Psoas muscle (tissue), 8 donors: ENCODE results near the gene GAB3. TPM values are rescaled to one million over a fixed set of nuclear protein-coding genes. Genes with fewer than 3 reads are reported as not detected.
A peak's percentile ranks its signal among the peaks of the same experiment; 100 is the strongest.

Source experiments
- ATAC-seq, 4 donors: fragments of 200-7000 bp; cut with Tn5 transposase; one replicate each; pipeline ENCODE4 v1.9.1; 2020; ENCODE audit warnings: moderate library complexity in 3 of 4, mild to moderate bottlenecking in 2 of 4
- DNase-seq, 2 donors: peaks; one replicate each; pipeline ENCODE4 v3.0.0-alpha.2; 2020
- H3K27ac ChIP-seq: fragments of 200-600 bp; one replicate; pipeline ENCODE4 v1.8.0; 2022
- H3K27me3 ChIP-seq, 3 donors: fragments of 200-600 bp in 1 of 3; one replicate each; pipeline versions ENCODE4 v1.6.1 to v1.8.0; 2013 to 2022; ENCODE audit warnings: low read length in 2 of 3, mild to moderate bottlenecking in 2 of 3, moderate library complexity in 1 of 3; ENCODE audit not compliant: insufficient read depth in 3 of 3
- H3K36me3 ChIP-seq, 2 donors: fragments of 200-600 bp in 1 of 2; one replicate each; pipeline versions ENCODE4 v1.6.1 to v1.8.0; 2013 to 2022; ENCODE audit warnings: low read depth in 1 of 2, mild to moderate bottlenecking in 1 of 2, moderate library complexity in 1 of 2; ENCODE audit not compliant: insufficient read depth in 1 of 2
- H3K4me1 ChIP-seq: fragments of 200-600 bp; one replicate; pipeline ENCODE4 v1.8.0; 2022
- H3K4me3 ChIP-seq: fragments of 200-600 bp; one replicate; pipeline ENCODE4 v1.8.0; 2022; ENCODE audit warnings: mild to moderate bottlenecking
- H3K9me3 ChIP-seq: fragments of 200-600 bp; one replicate; pipeline ENCODE4 v1.8.0; 2022
- WGBS, 3 donors: extraction: QIAGEN DNeasy Blood & Tissue Kit; methylation state at CpG; one replicate each; pipeline versions ENCODE4 v1.1.6 to v1.1.7; 2013; 5-methylcytosine and 5-hydroxymethylcytosine counted together
- intact Hi-C, 2 donors: fragments of 100-400 bp; cut with DNase I; formaldehyde crosslinking; loops; one replicate each; pipeline versions ENCODE4 v1.11.0 to v1.14.2; 2022
- polyA plus RNA-seq, 3 donors: library from polyadenylated mRNA; stranded (reverse); fragments of 200-250 nt; gene quantifications; one replicate each; pipeline ENCODE4 v1.2.3, GENCODE V29; 2013
- total RNA-seq, 4 donors: library from RNA; stranded (reverse); fragmentation: NEBNext Ultra II Directional in 2 of 4; extraction: Animal tissue kit (Norgen Biotek cat#: 25700) in 2 of 4; gene quantifications; one replicate each; pipeline versions ENCODE4 v1.2.1 to v1.2.4, GENCODE V29; 2021 to 2023
- TF ChIP-seq, protein P1 (sequence below): fragments of 200-600 bp; IDR thresholded peaks from one replicate; pipeline ENCODE4 v1.8.0; 2022; ENCODE audit warnings: antibody characterized with exemption
- donor health status: healthy with polysubstance abuse.
- donor health status: DM: no; HTN: no; CAD: no; lungs with moderate emphysema.
- donor health status: Bipolar disorder and iron deficiency.
- donor health status: healthy.
- donor health status: DM: yes; HTN: yes; CAD: no.
- donor health status: DM: no; HTN: no; CAD: no.
- donor health status: DM: no; HTN: no; CAD: no.
- donor health status: DM: yes; HTN: yes; CAD: no.

Gene GAB3
- total and polyA plus RNA-seq, 7 donors, result 0.61 to 3.4 (median 1.4) TPM

DNA sequence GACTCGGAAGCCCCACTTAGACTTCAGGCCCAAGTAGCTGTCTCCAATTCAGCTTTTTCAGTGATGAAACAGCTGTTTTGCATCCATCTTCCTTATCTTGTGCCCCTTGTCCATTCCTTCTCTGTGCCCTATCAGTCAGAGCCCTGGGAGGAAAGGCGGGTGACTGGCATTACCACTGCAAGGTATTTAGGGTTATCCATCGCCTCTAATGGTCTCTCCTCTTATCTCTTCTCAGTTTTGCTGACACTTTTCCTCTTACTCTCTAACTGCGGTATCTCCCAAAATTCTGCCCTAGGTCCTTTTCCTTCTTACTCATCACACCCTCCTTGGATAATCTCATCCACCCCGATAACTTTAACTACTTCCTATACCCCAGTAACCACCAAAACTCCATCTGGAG lies 13.7 kb downstream of the GAB3 start:
- H3K4me1 ChIP-seq, result peaks cover 21% of the 10 kb centered on the region
- no peak for ATAC-seq
- 88 to 96% (median 94%) methylated on average over 5 of the region's 5 CpGs for WGBS, 3 donors

DNA sequence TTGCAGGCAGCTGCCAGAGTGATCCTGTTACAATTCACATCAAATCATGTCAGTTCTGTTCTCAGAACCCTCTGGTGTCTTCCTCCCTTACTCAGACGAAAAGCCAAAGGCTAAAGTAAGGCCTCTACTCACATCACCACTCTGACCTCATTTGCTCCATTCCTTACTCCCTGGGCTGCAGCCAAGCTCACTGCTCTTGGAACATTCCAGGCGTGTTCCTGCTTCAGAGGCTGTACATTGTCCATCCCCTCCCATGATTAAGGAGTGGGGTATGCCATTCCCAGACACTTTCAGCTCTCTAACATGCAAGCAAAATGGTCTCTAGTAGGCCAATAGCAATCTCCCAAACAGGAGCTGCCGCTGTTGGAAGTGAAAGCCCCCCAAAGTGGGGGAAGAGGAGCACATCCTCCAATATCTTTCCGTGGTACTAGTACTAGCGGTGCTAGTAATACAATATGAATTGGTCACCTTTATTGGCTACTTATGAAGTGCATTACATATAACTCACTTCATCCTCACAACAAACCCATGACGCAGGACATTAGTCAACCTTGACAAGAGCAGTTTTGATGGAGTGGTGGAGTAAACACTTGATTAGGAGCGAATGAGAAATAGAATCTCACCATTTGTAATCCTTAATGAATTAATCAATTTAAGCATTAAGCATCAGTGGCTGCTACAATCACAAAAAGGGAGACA lies 15.0 kb downstream of the GAB3 start:
- TF ChIP-seq, protein P1, sequence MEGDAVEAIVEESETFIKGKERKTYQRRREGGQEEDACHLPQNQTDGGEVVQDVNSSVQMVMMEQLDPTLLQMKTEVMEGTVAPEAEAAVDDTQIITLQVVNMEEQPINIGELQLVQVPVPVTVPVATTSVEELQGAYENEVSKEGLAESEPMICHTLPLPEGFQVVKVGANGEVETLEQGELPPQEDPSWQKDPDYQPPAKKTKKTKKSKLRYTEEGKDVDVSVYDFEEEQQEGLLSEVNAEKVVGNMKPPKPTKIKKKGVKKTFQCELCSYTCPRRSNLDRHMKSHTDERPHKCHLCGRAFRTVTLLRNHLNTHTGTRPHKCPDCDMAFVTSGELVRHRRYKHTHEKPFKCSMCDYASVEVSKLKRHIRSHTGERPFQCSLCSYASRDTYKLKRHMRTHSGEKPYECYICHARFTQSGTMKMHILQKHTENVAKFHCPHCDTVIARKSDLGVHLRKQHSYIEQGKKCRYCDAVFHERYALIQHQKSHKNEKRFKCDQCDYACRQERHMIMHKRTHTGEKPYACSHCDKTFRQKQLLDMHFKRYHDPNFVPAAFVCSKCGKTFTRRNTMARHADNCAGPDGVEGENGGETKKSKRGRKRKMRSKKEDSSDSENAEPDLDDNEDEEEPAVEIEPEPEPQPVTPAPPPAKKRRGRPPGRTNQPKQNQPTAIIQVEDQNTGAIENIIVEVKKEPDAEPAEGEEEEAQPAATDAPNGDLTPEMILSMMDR, result no peak
- Histone ChIP-seq H3K4me3 (no peak overlapping the region), H3K36me3 (no peaks in the 10 kb centered on the region), H3K27ac (peak overlapping the region; percentile 65), H3K9me3 (no peaks in the 10 kb centered on the region), H3K27me3 (no peaks in the 10 kb centered on the region), H3K4me1 (peaks cover 32% of the 10 kb centered on the region)
- intact Hi-C loops, result no loop called here
- ATAC-seq (peak; percentile 48 to 78 (median 74)), DNase-seq (peak; percentile 69 to 75)
- 51 to 63% (median 55%) methylated on average over 7 of the region's 7 CpGs for WGBS, 3 donors

More for the DNA sequence above, 13.7 kb downstream of the GAB3 start:
- Histone ChIP-seq H3K4me3 (no peak overlapping the region), H3K9me3 (no peaks in the 10 kb centered on the region), H3K27ac (peak overlapping the region; percentile 57), H3K36me3 (no peaks in the 10 kb centered on the region), H3K27me3 (no peaks in the 10 kb centered on the region)
- DNase-seq, result no peak
- TF ChIP-seq, protein P1, result no peak
- intact Hi-C loops, result no loop called here

DNA sequence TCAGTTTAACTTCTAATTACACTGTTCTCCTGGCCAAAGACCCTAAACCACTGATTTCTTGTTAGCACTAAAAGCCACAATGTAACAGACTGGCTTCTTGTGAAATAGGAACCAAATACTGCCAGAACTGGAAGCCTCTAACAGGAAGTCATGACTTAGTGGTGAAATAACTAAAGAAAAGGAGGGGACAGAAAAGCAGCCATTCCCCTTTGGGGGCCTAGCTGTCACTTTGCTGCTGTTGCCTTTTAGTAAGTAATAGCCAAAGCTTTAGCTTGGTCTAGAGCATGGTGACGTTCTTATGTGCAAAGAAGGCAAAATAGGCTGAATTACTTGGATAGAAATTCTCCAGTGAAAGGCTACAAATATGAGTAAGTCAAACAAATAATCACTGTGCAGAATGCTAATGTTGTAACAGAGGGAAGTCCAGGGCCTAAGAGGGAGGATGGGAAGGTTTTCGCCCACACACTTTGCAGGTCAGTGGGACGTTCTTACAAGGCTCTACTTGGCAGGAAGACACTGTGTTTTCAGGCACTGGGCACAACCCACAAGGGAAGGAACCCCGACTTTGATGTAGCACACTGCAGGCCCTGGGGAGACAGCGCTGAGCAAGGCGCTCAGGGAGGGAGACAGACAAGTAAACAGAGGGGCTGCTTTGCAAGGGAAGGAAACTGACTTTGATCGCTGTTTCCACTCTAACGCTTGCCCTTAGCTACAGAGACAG lies 16.7 kb downstream of the GAB3 start:
- Histone ChIP-seq H3K27me3 (no peaks in the 10 kb centered on the region), H3K4me1 (peaks cover 48% of the 10 kb centered on the region), H3K27ac (peak overlapping the region; percentile 65), H3K4me3 (no peak overlapping the region), H3K9me3 (no peaks in the 10 kb centered on the region), H3K36me3 (no peaks in the 10 kb centered on the region)
- ATAC-seq, result no peak
- WGBS, 3 donors, result 54 to 56% (median 55%) methylated on average over 7 to 8 of the region's 8 CpGs
- TF ChIP-seq, protein P1, result no peak
- peak in 1 of 2 donors; percentile 21 for DNase-seq
- intact Hi-C loops, result no loop called here

DNA sequence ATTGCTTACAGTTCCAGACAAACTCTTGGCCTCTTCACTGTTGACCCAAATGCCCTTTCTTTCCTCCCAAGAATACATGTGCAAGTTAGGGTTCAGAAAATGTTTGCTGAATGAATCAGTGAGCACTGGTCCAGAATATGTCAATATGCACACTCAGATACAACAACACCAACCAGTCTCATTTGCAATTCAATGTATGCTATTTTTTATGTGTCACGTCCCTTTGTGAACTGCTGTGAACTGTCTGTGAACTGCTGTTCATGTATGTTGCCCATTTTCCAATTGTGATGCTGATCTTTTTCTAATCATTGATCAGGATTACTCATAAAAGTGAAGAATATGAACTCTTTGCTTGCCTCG lies 17.8 kb downstream of the GAB3 start:
- DNase-seq, result no peak
- intact Hi-C loops, result no loop called here
- no peak for ATAC-seq
- Histone ChIP-seq H3K4me1 (peaks cover 55% of the 10 kb centered on the region), H3K9me3 (no peaks in the 10 kb centered on the region), H3K27ac (no peak overlapping the region), H3K4me3 (no peak overlapping the region), H3K36me3 (no peaks in the 10 kb centered on the region), H3K27me3 (no peaks in the 10 kb centered on the region)
- 73 to 88% (median 81%) methylated on average over 2 of the region's 2 CpGs for WGBS, 3 donors
- TF ChIP-seq, protein P1, result no peak
